RWPE2 (cell line): ENCODE data around the gene ATP13A3.

Source experiments
- ATAC-seq: fragments of 200-7000 bp; cut with Tn5 transposase; 3 replicates; pipeline ENCODE4 v1.9.1; 2021; ENCODE audit warnings: low read depth
- DNase-seq: peaks from one replicate; pipeline ENCODE4 v3.0.0-alpha.2; 2020; ENCODE audit warnings: low spot score
- H3K27ac ChIP-seq: fragments of 450-650 bp; 2 replicates; pipeline ENCODE4 v1.5.1; 2017; ENCODE audit warnings: mild to moderate bottlenecking; ENCODE audit not compliant: poor library complexity, severe bottlenecking
- H3K27me3 ChIP-seq: fragments of 250-450 bp; sonication (Bioruptor Pico); 2 replicates; pipeline ENCODE4 v1.5.1; 2021; ENCODE audit warnings: mild to moderate bottlenecking, moderate library complexity; ENCODE audit not compliant: insufficient read depth, poor library complexity, severe bottlenecking
- H3K36me3 ChIP-seq: fragments of 250-450 bp; sonication (Bioruptor Pico); 2 replicates; pipeline ENCODE4 v1.5.1; 2020; ENCODE audit warnings: low read depth, mild to moderate bottlenecking, moderate library complexity
- H3K4me1 ChIP-seq: fragments of 250-450 bp; sonication (Bioruptor Pico); 2 replicates; pipeline ENCODE4 v1.5.1; 2021; ENCODE audit warnings: mild to moderate bottlenecking, moderate library complexity; ENCODE audit not compliant: insufficient read depth, poor library complexity, severe bottlenecking
- H3K4me3 ChIP-seq: fragments of 250-450 bp; sonication (Bioruptor Pico); 2 replicates; pipeline ENCODE4 v1.5.1; 2021; ENCODE audit warnings: mild to moderate bottlenecking, moderate library complexity; ENCODE audit not compliant: severe bottlenecking
- H3K9me3 ChIP-seq: fragments of 250-450 bp; sonication (Bioruptor Pico); 2 replicates; pipeline ENCODE4 v1.5.1; 2021; ENCODE audit warnings: mild to moderate bottlenecking, moderate library complexity; ENCODE audit not compliant: severe bottlenecking
- TF ChIP-seq, protein P1 (sequence below): fragments of 450-650 bp; IDR thresholded peaks from one replicate; pipeline ENCODE4 v1.5.1; 2017; ENCODE audit warnings: mild to moderate bottlenecking, moderate library complexity; ENCODE audit not compliant: poor library complexity, severe bottlenecking

Gene ATP13A3

DNA sequence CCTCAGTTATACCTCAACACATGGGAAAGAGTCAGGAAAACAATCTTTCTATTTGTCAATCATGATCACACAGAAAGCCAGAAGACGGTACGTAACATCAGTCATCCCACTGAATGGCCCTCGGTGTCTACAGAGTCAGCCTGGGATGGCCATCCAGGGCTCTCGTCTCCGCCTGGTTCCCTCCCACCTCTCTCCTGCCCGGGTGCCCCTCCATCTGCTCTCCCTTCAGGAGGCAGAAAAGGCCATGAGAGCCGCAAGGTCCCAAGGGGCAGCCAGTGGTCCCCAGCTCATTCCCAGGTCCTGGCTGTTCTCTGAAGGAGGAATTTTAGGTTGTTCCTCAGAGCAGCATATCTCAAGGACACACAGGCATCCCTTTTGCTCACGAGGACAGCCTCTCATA, 112.9 kb downstream of the ATP13A3 start:
- no peak for ATAC-seq
- H3K4me1 ChIP-seq = no peaks in the 10 kb centered on the region
- H3K9me3 ChIP-seq = no peaks in the 10 kb centered on the region
- DNase-seq = no peak
- no peak overlapping the region for H3K27ac ChIP-seq
- no peaks in the 10 kb centered on the region for H3K27me3 ChIP-seq
- no peaks in the 10 kb centered on the region for H3K36me3 ChIP-seq
- TF ChIP-seq, protein P1, sequence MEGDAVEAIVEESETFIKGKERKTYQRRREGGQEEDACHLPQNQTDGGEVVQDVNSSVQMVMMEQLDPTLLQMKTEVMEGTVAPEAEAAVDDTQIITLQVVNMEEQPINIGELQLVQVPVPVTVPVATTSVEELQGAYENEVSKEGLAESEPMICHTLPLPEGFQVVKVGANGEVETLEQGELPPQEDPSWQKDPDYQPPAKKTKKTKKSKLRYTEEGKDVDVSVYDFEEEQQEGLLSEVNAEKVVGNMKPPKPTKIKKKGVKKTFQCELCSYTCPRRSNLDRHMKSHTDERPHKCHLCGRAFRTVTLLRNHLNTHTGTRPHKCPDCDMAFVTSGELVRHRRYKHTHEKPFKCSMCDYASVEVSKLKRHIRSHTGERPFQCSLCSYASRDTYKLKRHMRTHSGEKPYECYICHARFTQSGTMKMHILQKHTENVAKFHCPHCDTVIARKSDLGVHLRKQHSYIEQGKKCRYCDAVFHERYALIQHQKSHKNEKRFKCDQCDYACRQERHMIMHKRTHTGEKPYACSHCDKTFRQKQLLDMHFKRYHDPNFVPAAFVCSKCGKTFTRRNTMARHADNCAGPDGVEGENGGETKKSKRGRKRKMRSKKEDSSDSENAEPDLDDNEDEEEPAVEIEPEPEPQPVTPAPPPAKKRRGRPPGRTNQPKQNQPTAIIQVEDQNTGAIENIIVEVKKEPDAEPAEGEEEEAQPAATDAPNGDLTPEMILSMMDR = no peak
- H3K4me3 ChIP-seq = no peak overlapping the region

DNA sequence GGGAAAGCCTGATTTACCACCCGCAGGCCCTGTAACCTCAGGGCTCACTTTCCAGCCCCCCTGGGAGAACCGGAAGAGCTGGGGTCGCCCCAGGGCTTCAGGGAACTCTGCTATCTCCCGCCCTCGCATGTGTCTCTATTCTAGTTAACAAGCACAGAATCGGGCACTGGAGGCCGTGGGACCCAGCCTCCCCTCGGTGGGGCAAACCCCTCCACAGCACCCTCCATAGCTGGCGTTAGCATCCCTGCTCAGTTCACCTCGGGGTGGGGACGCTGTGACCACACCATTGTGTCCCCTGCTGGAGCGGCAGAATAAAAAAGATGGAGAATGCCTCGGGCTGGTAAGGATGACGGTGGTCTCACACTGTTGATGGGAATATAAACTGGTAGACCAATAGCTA, 113.8 kb downstream of the ATP13A3 start:
- H3K36me3 ChIP-seq = no peaks in the 10 kb centered on the region
- TF ChIP-seq, protein P1 = no peak
- no peak overlapping the region for H3K4me3 ChIP-seq
- H3K4me1 ChIP-seq = no peaks in the 10 kb centered on the region
- ATAC-seq (no peak), DNase-seq (no peak)
- no peaks in the 10 kb centered on the region for H3K9me3 ChIP-seq
- no peak overlapping the region for H3K27ac ChIP-seq
- no peaks in the 10 kb centered on the region for H3K27me3 ChIP-seq

DNA sequence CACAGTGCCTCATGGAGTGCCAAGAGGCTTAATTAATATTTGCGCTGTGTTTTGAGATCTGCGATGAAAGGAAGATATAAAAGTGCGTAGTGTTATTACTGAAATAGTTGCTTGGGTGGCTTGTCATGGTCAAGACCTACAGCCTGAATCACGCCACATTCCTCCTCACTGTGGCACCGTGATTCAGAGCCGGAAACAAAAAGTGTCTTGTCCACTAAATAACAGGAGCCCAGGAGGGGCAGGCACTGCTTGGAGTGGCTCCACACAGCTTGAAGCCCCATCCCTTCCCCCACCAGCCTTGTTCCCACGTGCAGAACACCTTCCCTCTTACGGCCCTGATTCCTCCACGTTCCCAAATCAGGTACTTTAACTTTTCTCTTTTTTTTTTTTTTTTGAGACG, 116.0 kb downstream of the ATP13A3 start:
- Histone ChIP-seq H3K36me3 (no peaks in the 10 kb centered on the region), H3K4me3 (no peak overlapping the region), H3K4me1 (no peaks in the 10 kb centered on the region), H3K27ac (no peak overlapping the region), H3K9me3 (no peaks in the 10 kb centered on the region), H3K27me3 (no peaks in the 10 kb centered on the region)
- DNase-seq (no peak), ATAC-seq (no peak)
- TF ChIP-seq, protein P1 = no peak

DNA sequence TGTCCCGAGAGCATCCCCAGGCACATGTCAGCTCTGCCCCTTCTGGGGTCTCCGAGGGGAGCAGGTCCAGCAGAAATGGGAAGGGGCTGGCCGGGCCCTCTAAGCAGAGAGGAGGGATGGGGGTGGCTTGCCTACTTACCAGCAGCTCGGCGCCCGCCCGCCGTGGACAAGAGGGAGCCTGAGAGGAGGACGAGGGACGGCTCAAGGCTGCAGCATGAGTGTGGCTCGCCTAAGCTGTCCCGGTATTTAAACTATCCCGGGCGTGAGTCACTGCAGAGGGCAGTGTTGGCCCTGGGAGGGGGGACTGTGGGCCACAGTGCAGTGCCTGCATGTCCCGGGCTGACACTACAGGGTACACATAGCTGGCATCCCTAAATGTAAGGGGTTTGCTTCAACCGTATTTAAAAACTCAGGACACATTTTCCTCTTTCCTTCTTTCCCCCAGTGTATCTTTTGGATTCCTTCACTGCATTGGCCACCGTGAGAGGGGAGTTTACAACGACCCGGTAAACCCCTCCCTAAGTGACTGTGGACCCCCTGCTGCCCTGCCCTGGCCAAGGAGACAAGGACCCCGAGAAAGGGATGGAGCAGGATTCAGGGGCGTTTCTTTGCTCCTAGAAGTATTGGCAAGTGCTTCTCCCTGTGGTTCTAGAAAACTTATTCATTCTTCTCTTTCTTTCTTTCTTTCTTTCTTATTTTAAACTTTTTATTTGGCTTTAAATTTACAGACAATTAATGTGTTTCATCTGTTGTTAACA, 117.1 kb downstream of the ATP13A3 start, which contains the start of gene LRRC15:
Gene LRRC15 (minus strand): TSS at position 222 of the 758 bp plus-strand sequence. CDS start 8,700 bp downstream, outside the sequence.
- no peaks in the 10 kb centered on the region for H3K9me3 ChIP-seq
- no peaks in the 10 kb centered on the region for H3K4me1 ChIP-seq
- no peak within 1 kb of the TSS for H3K27ac ChIP-seq
- peak; percentile 77 for ATAC-seq
- H3K27me3 ChIP-seq = no peaks in the 10 kb centered on the region
- no peak for DNase-seq
- H3K36me3 ChIP-seq = no peaks in the 10 kb centered on the region
- H3K4me3 ChIP-seq = no peak within 1 kb of the TSS
- TF ChIP-seq, protein P1 = no peak

DNA sequence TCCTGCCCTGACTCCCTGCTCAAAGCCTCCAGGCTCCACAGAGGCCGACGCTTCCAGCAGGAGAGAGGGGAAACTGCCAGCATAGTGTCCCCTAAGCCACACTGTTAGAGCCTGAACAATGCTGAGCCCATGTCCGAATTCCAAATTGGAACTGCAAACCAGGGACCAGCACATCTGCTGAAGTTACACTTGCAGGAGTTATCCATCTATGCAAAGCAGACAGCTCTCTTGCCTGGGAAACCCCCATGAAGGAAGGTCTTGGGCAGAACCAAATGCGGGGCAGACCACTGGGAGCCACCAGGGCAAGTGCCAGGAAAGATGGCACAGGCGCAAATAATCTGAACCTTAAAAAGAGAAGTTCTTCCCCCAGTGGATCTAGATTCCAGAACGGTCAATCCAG, 117.9 kb downstream of the ATP13A3 start:
- ATAC-seq (no peak), DNase-seq (no peak)
- Histone ChIP-seq H3K9me3 (no peaks in the 10 kb centered on the region), H3K27ac (no peak overlapping the region), H3K27me3 (no peaks in the 10 kb centered on the region), H3K4me1 (no peaks in the 10 kb centered on the region), H3K36me3 (no peaks in the 10 kb centered on the region), H3K4me3 (no peak overlapping the region)
- TF ChIP-seq, protein P1 = no peak
